BLaER1 treated with 17β-estradiol and CSF1 and Interleukin-3, amounts not matched to agents 10 nM and 100 nM (cell line): ENCODE measurements around the gene VIT.

Experiments
- H3K27ac ChIP-seq, 11 experiments: shearing (Covaris generic); formaldehyde crosslinking; 2 replicates each; pipeline ENCODE4 v1.8.1; 2022
- H3K27me3 ChIP-seq, 11 experiments: shearing (Covaris generic); formaldehyde crosslinking; 2 replicates each; pipeline ENCODE4 v1.8.1; 2022
- H3K36me3 ChIP-seq, 11 experiments: shearing (Covaris generic); formaldehyde crosslinking; 2 replicates each; pipeline ENCODE4 v1.8.1; 2022
- H3K4me1 ChIP-seq, 10 experiments: shearing (Covaris generic); formaldehyde crosslinking; 2 replicates each; pipeline ENCODE4 v1.8.1; 2022
- H3K4me2 ChIP-seq, 11 experiments: shearing (Covaris generic); formaldehyde crosslinking; 2 replicates each; pipeline ENCODE4 v1.8.1; 2022
- H3K4me3 ChIP-seq, 10 experiments: shearing (Covaris generic); formaldehyde crosslinking; 2 replicates each; pipeline ENCODE4 v1.8.1; 2022
- H3K9ac ChIP-seq, 11 experiments: shearing (Covaris generic); formaldehyde crosslinking; 2 replicates each; pipeline ENCODE4 v1.8.1; 2022
- H3K9me3 ChIP-seq, 11 experiments: shearing (Covaris generic); formaldehyde crosslinking; replicated peaks in 1 of 11; 2 replicates each; pipeline ENCODE4 v1.8.1; 2022
- H4K20me1 ChIP-seq, 11 experiments: shearing (Covaris generic); formaldehyde crosslinking; 2 replicates each; pipeline ENCODE4 v1.8.1; 2022
- Cebpa-rat ChIP-seq, 11 experiments: shearing (Covaris generic); IDR thresholded peaks; 2 replicates each; pipeline ENCODE4 v1.8.1; 2022

Gene VIT

DNA sequence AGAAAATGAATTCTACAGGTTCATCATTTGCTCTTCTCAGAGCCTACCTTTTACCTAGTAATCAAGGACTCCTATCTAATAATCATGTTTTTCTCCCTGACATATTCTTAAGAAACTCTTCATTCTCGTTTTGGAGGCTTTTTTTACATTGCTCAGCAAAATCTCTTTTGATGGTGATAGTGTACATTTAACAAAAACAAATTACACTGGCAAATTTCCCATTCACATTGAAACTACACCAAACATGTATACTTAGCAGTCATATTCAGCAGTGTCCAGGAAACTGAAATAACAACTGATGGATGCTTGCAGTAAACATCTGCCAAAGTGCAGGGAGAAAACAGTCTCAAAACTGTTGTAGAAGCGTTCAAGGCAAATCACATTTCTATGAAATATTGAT is 4.4 kb upstream of the VIT start:
- Histone ChIP-seq H3K4me2 (no peak overlapping the region), H4K20me1 (no peaks in the 10 kb centered on the region), H3K27ac (no peak overlapping the region), H3K4me3 (no peak overlapping the region), H3K36me3 (no peaks in the 10 kb centered on the region), H3K9me3 (peaks cover 0 to 16% (median 9%) of the 10 kb centered on the region in 11 experiments; a peak in 14 of 22 replicates), H3K9ac (no peak overlapping the region), H3K4me1 (no peaks in the 10 kb centered on the region), H3K27me3 (no peaks in the 10 kb centered on the region)
- no peak for TF ChIP-seq Cebpa-rat (IDR thresholded peaks at IDR 0.05)

DNA sequence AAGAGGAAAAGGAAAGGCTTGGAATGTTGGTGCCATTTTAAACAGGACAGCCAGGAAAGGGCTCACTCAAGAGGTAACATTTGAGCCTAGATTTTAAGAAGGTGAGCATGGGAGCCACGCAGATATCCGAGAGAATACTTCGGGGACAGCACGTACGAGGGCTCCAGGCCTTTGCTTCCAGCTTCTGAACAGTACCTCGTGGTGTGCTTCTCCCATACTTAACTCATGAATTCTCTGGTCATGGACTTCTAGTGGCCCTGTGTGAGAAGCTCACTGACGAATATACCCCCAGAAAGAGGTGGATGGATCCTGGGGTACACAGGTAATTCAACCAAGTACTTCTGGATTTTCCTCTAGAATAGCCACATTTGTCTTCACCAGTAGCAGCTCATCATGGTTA is 2.7 kb upstream of the VIT start:
- H3K27ac ChIP-seq, result no peak overlapping the region
- H3K4me2 ChIP-seq, result no peak overlapping the region
- no peaks in the 10 kb centered on the region for H3K36me3 ChIP-seq
- no peaks in the 10 kb centered on the region for H3K27me3 ChIP-seq
- no peak overlapping the region for H3K9ac ChIP-seq
- no peaks in the 10 kb centered on the region for H4K20me1 ChIP-seq
- H3K9me3 ChIP-seq, result peaks cover 0 to 8% (median 0%) of the 10 kb centered on the region in 11 experiments; a peak in 1 of 22 replicates
- no peaks in the 10 kb centered on the region for H3K4me1 ChIP-seq
- no peak for TF ChIP-seq Cebpa-rat (IDR thresholded peaks at IDR 0.05)
- no peak overlapping the region for H3K4me3 ChIP-seq

DNA sequence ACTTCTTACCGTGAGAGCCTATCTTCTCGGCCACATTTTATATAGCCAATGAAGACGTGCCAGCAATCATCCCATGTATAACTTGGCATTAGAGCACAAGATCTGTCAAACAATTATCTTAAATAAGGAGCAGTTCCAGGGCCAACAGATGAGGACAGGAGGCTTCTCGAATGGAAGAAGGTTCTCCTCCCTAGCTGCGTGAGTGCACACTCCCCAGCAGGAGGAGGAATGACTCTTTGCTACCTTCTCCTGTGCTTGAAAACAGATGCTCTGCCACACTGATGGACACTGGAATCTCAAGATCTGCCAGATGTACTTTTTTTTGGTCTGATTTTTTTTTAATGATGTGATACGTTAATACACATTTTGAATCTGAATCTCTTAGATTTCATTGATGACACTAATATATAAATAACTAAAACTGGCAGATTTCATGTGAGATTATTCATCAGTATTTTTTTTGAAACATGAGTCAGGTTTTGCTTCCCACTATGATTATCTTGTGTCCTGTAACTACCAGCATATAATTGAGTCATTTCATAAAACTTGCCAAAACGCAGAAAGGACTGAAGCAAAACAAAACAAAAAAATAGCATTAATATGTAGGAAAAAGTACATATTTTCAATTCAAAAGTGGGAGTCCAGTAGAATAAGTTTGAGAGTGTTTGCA is 626 bp upstream of the VIT start:
- H3K9ac ChIP-seq, result no peak overlapping the region
- no peak for TF ChIP-seq Cebpa-rat (IDR thresholded peaks at IDR 0.05)
- no peak overlapping the region for H3K4me2 ChIP-seq
- H3K27ac ChIP-seq, result no peak overlapping the region
- no peaks in the 10 kb centered on the region for H3K27me3 ChIP-seq
- H3K36me3 ChIP-seq, result no peaks in the 10 kb centered on the region
- no peaks in the 10 kb centered on the region for H4K20me1 ChIP-seq
- 0 out of 22 replicates have a peak, but pooled peaks cover 0 to 8% (median 0%) of the 10 kb centered on the region in 11 experiments for H3K9me3 ChIP-seq
- no peaks in the 10 kb centered on the region for H3K4me1 ChIP-seq
- no peak overlapping the region for H3K4me3 ChIP-seq

DNA sequence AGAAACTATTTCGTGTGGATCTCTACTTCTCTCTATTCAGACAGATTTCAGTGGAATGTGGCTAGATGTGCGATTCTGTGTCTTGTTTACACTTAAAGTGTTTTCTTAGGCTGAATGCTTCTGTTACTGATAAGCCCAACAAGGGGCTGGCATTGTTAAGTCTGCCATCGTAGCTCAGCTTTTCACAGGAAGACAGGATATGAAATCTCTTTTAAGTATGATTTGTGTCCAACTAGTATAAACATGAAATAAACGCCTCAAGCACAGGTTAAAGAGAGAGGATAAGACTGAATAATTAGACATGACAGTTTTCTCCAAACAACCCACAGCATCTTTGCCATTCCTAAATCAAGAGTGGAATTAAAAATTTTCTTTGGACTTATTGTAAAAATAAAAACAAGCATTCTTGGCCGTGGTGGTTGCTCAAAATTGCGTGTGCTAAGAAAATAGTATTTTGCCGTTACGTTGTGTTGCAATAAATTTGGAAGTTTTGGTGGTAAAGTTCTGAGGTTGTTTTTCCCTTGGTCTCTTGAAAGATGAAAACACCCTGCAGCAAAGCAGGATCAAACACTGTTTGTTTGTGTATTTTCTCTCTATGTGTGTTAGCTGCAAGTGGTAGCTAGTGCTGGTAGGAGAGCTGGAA is 1.0 kb downstream of the VIT start:
- Histone ChIP-seq H3K27me3 (no peaks in the 10 kb centered on the region), H4K20me1 (no peaks in the 10 kb centered on the region), H3K9ac (no peak overlapping the region), H3K9me3 (0 out of 22 replicates have a peak, but pooled peaks cover 0 to 8% (median 0%) of the 10 kb centered on the region in 11 experiments), H3K4me2 (no peak overlapping the region), H3K4me1 (no peaks in the 10 kb centered on the region), H3K36me3 (no peaks in the 10 kb centered on the region), H3K4me3 (no peak overlapping the region), H3K27ac (no peak overlapping the region)
- 0 out of 22 replicates have a peak, but pooled peaks of 1 of the 11 experiments have one; percentile 17 for TF ChIP-seq Cebpa-rat (IDR thresholded peaks at IDR 0.05)

DNA sequence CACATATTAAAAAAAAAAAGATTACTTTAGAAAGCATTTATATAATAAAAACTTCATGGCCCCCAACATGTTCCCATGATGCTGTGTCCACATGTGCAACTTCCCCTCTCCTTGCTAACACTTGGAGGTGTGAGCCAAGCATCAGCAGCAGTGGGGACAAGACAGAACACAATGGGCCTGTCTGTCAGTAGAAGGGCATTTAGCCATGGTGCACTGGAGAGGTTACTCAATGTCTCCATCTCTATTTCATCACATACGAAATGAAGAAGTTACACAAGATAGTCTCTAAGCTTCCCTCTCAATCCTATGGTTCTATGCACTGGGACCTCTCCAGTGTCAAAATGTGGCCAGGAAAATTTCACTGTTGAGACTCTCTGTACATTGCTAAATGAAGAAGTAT is 2.5 kb downstream of the VIT start:
- H3K36me3 ChIP-seq, result no peaks in the 10 kb centered on the region
- TF ChIP-seq Cebpa-rat (IDR thresholded peaks at IDR 0.05), result 0 out of 22 replicates have a peak, but pooled peaks of 3 of the 11 experiments have one; percentile 12 to 31 (median 16)
- no peaks in the 10 kb centered on the region; a peak in 1 of 20 replicates for H3K4me1 ChIP-seq
- no peaks in the 10 kb centered on the region for H3K27me3 ChIP-seq
- no peak overlapping the region for H3K27ac ChIP-seq
- H3K9me3 ChIP-seq, result no peaks in the 10 kb centered on the region
- H3K4me2 ChIP-seq, result no peak overlapping the region
- no peak overlapping the region for H3K4me3 ChIP-seq
- no peak overlapping the region for H3K9ac ChIP-seq
- no peaks in the 10 kb centered on the region for H4K20me1 ChIP-seq

DNA sequence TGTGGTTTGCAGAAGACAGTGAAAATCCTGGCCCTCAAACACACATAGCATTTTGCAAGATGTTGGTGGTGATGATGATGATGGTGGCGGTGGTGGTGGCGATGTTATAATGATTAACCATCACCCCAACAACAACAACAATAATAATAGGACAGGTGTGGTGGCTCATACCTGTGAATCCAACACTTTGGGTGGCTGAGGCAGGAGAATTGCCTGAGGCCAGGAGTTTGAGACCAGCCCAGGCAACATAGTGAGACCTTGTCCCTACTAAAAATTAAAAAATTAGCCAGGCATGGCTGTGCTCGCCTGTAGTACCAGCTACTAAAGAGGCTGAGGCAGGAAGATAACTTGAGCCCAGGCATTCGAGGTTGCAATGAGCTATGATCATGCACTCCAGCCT is 3.8 kb downstream of the VIT start:
- Histone ChIP-seq H3K4me2 (no peak overlapping the region), H3K36me3 (no peaks in the 10 kb centered on the region), H3K27ac (no peak overlapping the region), H4K20me1 (no peaks in the 10 kb centered on the region), H3K9me3 (no peaks in the 10 kb centered on the region), H3K27me3 (no peaks in the 10 kb centered on the region), H3K9ac (no peak overlapping the region), H3K4me1 (peaks cover 1 to 11% (median 8%) of the 10 kb centered on the region in 10 experiments; a peak in 15 of 20 replicates), H3K4me3 (no peak overlapping the region)
- TF ChIP-seq Cebpa-rat (IDR thresholded peaks at IDR 0.05), result no peak

DNA sequence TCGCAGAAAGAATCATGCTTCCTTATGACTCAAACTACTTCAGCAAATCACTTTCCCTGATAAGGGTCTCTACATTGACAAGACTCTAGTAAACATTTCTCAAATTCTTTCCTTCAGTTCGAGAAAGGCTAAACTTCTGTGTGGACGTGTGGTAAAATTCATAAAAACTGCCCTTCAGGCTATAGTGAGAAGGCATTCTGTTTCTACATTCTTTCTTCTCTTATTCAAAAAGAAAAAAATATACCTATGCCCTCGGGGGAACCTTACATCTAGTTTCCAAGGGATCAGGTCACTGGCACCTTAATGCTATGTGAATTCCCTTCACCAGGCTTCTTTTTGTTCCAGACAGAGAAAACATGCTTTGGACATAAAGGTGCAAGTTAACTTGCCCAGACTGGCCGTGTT is 4.9 kb downstream of the VIT start:
- peaks cover 12 to 21% (median 19%) of the 10 kb centered on the region in 10 experiments for H3K4me1 ChIP-seq
- no peak overlapping the region; a peak in 1 of 22 replicates for H3K27ac ChIP-seq
- H3K9ac ChIP-seq, result no peak overlapping the region
- H3K9me3 ChIP-seq, result no peaks in the 10 kb centered on the region
- no peak overlapping the region for H3K4me2 ChIP-seq
- H3K4me3 ChIP-seq, result no peak overlapping the region
- no peaks in the 10 kb centered on the region for H3K27me3 ChIP-seq
- TF ChIP-seq Cebpa-rat (IDR thresholded peaks at IDR 0.05), result no peak
- no peaks in the 10 kb centered on the region for H3K36me3 ChIP-seq
- no peaks in the 10 kb centered on the region for H4K20me1 ChIP-seq

DNA sequence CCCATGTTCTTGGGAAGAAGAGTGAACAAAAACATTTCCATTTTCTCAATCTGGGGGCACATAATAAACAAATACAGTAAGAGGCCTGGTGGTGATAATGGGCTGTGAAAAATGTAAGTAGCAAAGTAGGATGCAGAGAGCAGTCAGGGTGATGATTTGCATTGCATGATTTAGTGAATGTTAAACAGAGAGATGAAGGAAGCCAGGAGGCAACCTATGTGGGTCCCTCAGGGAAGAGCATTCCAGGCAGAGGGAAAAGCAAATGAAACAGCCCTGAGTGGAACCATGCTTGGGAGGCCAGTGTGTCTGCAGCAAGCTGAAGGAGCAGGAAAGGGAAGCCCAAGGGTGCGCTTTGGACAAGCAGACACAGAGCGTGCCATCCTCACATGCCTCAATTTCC is 5.4 kb downstream of the VIT start:
- Histone ChIP-seq H3K9ac (no peak overlapping the region), H3K36me3 (no peaks in the 10 kb centered on the region), H3K4me3 (no peak overlapping the region), H3K27ac (no peak overlapping the region), H3K4me2 (no peak overlapping the region), H3K4me1 (peaks cover 17 to 27% (median 24%) of the 10 kb centered on the region in 10 experiments), H4K20me1 (no peaks in the 10 kb centered on the region), H3K27me3 (no peaks in the 10 kb centered on the region), H3K9me3 (no peaks in the 10 kb centered on the region)
- no peak for TF ChIP-seq Cebpa-rat (IDR thresholded peaks at IDR 0.05)

DNA sequence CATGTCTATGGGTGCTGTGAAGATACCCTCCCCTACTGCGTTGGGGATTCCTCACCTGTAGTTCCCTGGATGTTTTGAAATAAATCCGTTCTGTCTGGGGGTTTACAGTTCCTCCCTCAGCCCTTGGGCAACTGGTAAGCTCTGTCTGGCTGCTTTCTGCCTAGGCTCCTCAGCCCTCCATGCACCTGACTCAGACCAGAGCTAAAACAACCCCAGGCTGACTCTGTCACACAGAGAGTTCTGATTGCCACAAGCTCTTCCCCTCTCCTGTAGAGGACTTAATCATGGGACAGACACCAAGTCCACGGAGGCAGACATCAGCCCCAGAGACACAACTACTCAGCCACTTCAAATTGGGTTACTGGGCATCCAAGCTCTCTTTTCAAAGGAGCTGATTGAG is 6.3 kb downstream of the VIT start:
- no peak overlapping the region for H3K4me2 ChIP-seq
- H3K27ac ChIP-seq, result no peak overlapping the region
- no peaks in the 10 kb centered on the region for H3K36me3 ChIP-seq
- no peaks in the 10 kb centered on the region for H4K20me1 ChIP-seq
- H3K4me1 ChIP-seq, result peaks cover 26 to 35% (median 32%) of the 10 kb centered on the region in 10 experiments
- H3K4me3 ChIP-seq, result no peak overlapping the region
- peaks cover 0 to 4% (median 0%) of the 10 kb centered on the region in 11 experiments; a peak in 2 of 22 replicates for H3K9me3 ChIP-seq
- H3K9ac ChIP-seq, result no peak overlapping the region
- no peak for TF ChIP-seq Cebpa-rat (IDR thresholded peaks at IDR 0.05)
- no peaks in the 10 kb centered on the region for H3K27me3 ChIP-seq
